GM19099 (cell line): Measurements from ENCODE around the gene PLCH1.

Experiments used
- POLR2A ChIP-seq: IDR thresholded peaks from 3 replicates; pipeline ENCODE4 v1.6.1; 2011; ENCODE audit warnings: low read depth; ENCODE audit not compliant: insufficient read length; ENCODE audit errors: extremely low read depth

PLCH1 gene

GRCh38 chr3:155585384-155585783, 159.5 kb downstream of the PLCH1 start:
- TF ChIP-seq POLR2A, result no peak

DNA sequence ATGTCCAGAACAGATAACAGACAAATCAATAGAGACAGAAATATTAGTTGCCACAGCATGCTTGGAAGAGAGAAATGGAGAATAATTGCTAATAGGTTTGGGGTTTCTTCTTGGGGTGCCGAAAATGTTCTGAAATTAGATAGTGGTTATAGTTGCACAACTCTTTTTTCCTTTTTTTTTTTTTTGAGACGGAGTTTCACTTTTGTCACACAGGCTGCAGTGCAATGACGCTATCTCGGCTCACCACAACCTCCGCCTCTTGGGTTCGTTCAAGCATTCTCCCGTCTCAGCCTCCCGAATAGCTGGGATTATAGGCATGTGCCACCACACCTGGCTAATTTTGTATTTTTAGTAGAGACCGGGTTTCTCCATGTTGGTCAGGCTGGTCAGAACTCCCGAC, 163.3 kb downstream of the PLCH1 start:
- TF ChIP-seq POLR2A, result no peak

- TF ChIP-seq POLR2A, result no peak
These were observed 172.8 kb downstream of the PLCH1 start for GRCh38 chr3:155572085-155572484.

DNA sequence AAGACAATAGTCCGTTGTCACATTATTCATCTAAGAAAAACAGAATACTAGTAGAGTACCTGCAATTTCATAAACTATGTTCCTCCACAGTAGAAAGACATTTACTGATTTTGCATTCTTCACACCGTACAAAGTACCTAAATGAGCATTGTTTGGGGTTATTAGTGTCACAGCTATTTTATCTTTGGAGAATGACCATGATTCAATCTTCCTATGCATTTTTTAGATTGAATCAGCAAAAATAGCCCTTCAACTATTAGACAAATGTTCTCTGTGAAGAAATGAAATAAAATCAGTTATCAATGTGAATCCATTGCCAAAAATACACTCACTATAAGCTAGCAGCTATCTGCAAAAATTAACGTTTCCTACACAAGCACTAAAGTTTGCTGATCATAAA, 176.6 kb downstream of the PLCH1 start:
- TF ChIP-seq POLR2A, result no peak

- no peak for TF ChIP-seq POLR2A
These were observed 184.3 kb downstream of the PLCH1 start for GRCh38 chr3:155560594-155560993.

GRCh38 chr3:155560135-155560534, 184.7 kb downstream of the PLCH1 start:
- TF ChIP-seq POLR2A, result no peak

DNA sequence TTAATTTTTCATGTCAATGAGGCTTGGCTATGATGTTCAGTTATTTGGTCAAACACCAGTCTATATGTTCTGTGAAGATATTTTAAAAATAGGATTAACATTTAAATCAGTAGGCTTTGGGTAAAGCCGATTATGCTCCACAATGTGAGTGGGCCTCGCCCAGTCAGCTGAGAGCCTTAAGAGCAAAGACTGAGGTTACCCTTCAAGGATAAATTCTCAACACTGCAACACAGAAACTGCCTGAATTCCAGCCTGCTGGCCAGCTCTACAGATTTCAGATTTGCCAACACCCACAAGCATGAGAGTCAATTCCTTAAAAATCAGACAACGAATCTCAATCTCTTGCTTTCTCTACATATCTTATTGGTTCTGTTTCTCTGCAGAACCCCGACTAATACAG, 188.3 kb downstream of the PLCH1 start:
- TF ChIP-seq POLR2A, result no peak

DNA sequence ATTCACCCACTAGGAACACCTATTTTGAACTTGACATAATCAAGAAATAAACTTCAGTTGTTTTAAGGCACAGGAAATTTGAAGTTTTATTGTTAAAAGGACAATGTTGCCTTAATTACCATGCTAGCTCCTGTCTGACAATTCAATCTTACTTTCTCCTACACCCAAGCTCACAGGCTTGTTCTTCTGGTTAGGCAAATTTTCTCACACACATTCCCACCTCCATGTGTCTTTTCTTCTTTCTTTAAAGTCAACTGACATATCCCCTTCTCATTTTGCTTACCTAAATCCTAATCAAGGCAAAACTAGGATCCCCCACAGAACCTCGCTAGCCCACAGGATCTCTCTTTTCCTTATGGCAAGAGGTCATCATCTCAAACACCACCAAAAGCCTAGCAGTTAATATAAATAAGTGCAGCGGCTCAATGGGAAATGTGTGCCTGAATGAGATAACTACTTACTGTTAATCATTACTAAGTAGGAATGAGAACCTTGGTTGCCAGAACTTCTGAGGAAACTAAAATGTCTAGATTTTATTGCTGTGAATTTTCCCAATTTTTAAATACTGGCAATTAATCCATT, 189.3 kb downstream of the PLCH1 start:
- no peak for TF ChIP-seq POLR2A

GRCh38 chr3:155554777-155555451, 190.0 kb downstream of the PLCH1 start:
- TF ChIP-seq POLR2A, result no peak

GRCh38 chr3:155553780-155554179, 191.1 kb downstream of the PLCH1 start:
- TF ChIP-seq POLR2A, result no peak

DNA sequence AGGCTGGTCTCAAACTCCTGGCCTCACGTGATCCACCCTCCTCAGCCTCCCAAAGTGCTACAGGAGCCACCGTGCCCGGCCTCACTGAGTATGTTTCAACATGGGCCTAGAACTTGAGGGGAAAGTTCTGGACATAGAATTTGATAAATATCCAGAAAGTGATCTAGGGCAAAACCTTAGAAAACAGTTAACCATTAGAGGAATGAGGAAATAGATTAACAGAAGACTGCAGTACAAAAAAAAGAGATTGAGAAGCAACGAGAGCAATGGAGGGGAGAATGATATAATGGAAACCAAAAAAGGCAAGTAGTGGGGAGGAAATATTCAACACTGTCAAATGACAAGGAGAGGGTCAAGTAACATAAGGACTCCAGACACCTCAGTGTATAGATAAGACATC, 191.5 kb downstream of the PLCH1 start:
- TF ChIP-seq POLR2A, result no peak

DNA sequence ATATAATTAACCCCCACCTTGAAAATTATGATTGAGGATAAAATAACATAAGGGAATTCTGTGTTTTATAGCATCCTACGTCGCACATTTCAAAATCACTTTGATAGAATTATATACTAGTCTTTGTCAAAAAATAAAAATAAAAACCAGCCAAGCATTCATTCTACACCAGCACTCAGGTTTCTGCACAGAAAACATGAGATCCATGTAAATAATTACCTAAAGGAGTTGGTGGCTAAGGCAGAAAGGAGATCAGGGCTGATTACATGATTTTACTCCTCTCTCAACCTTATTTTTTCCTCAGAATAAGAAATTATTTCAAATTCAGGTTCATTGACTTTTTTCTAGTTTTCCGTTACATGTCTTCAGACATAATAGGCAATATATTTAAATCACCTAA, 194.5 kb downstream of the PLCH1 start:
- TF ChIP-seq POLR2A, result no peak

DNA sequence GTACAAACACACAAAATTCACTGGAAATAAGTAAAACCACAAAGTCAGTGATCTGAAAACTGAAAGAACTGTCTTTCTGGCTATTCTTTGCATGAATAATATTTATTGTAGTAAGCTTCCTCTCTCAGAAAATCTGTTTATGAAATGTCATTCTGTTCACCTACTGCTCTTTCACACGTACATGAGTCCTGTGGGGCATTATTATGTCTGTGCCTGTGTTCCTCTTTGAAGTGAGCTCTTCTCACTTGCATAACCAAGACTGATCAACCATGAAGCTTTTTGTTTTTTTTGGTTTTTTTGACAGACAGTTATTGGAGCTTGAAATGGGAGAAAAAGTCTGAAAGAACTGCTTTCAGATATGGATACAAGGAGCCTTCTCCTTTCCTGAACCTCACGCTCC, 195.8 kb downstream of the PLCH1 start:
- no peak for TF ChIP-seq POLR2A

DNA sequence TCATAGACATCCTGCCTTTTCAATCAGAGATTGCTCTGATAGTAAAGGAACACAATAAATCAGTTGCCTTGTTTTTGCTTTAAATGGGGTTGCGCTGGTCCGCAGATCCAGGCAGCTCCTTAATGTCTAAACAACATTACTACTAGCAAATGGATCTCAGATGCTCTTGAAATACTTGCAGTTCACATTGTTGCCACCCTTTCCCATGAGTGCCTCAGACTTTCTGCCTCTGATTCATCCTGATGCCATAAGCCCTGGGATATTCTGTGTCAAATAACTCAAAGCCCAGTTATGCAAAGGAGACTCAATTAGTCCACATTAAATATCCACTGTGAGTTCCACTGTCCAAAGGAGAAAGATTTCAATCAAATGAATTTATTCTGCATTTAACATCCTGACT, 196.7 kb downstream of the PLCH1 start:
- TF ChIP-seq POLR2A, result no peak

DNA sequence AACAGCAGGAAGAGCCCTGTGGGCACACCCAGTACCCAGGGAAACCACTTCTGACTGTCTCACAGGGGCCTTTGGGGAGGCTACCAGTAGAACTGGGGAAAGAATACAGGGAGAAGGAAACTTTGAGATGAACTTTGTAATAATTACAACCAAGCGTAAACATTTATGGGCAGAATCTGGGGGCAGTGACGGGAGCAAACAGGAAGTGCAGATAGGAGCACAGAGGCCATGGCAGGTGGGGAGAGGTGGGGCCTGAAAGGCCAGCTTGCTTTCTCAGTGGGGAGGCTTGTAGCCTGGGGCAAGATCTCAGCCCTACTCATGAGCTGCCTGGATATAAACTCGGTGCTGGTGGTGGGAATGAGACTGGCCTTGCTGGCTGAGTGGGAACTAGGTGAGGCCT, 209.8 kb downstream of the PLCH1 start:
- TF ChIP-seq POLR2A, result no peak

- no peak for TF ChIP-seq POLR2A
These were observed 216.3 kb downstream of the PLCH1 start for GRCh38 chr3:155528579-155528978.

- TF ChIP-seq POLR2A, result no peak
These were observed 219.5 kb downstream of the PLCH1 start for GRCh38 chr3:155525324-155525833.

DNA sequence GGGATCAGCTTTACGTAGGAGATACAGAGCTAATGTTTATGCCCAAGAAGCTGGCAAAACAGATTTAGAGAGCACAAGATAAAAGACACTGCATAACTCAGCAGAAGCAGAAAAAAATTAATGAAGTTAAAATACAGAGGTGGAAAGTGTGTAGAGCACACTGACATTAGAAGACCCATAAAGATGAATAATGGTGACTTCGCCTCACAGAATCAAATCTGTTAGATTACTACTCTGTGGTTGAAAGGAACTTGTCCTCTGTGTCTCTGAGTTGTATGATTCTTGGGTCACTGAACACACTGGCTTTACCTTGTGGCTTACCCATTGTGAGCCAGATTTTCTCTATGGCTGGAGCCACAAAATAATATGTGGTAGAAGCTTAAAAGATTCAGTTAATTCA, 224.4 kb downstream of the PLCH1 start:
- TF ChIP-seq POLR2A, result no peak

GRCh38 chr3:155519078-155519477, 225.8 kb downstream of the PLCH1 start:
- TF ChIP-seq POLR2A, result no peak
